Endothelial cell (in vitro differentiated cells): ENCODE data around the gene POLR1A. TPM values are rescaled to one million over a fixed set of nuclear protein-coding genes. Genes with fewer than 3 reads are reported as not detected.

ENCODE experiments used
- DNase-seq: peaks from one replicate; pipeline ENCODE4 v3.0.0; 2021; ENCODE audit warnings: low spot score
- H3K27ac Mint-ChIP-seq: one replicate; pipeline ENCODE4 v1.8.0; 2021; ENCODE audit warnings: mixed read lengths, inconsistent platforms; ENCODE audit not compliant: unreplicated experiment
- H3K27me3 Mint-ChIP-seq: one replicate; pipeline ENCODE4 v1.8.0; 2021; ENCODE audit warnings: mild to moderate bottlenecking, moderate library complexity, mixed read lengths, inconsistent platforms; ENCODE audit not compliant: unreplicated experiment
- H3K36me3 Mint-ChIP-seq: one replicate; pipeline ENCODE4 v1.8.0; 2021; ENCODE audit warnings: mild to moderate bottlenecking, low read depth, mixed read lengths, inconsistent platforms; ENCODE audit not compliant: unreplicated experiment
- H3K4me1 Mint-ChIP-seq: one replicate; pipeline ENCODE4 v1.8.0; 2021; ENCODE audit warnings: mild to moderate bottlenecking, mixed read lengths, inconsistent platforms; ENCODE audit not compliant: unreplicated experiment
- H3K4me3 Mint-ChIP-seq: one replicate; pipeline ENCODE4 v1.8.0; 2021; ENCODE audit warnings: mild to moderate bottlenecking, mixed read lengths, inconsistent platforms; ENCODE audit not compliant: unreplicated experiment
- H3K9me3 Mint-ChIP-seq: one replicate; pipeline ENCODE4 v1.8.0; 2021; ENCODE audit warnings: mixed read lengths, inconsistent platforms; ENCODE audit not compliant: unreplicated experiment
- CTCF ChIP-seq: fragments of 200-600 bp; sonication (generic); IDR thresholded peaks from one replicate; pipeline ENCODE4 v1.5.0; 2021; ENCODE audit warnings: antibody characterized with exemption; ENCODE audit not compliant: unreplicated experiment
- total RNA-seq: library from RNA; stranded (reverse); fragmentation: NEBNext Ultra II Directional; extraction: Animal tissue kit (Norgen Biotek cat#: 25700); gene quantifications from one replicate; pipeline ENCODE4 v1.2.1, GENCODE V29; 2021; ENCODE audit not compliant: unreplicated experiment

POLR1A gene
- total RNA-seq, 1 donor from 2014 or later: 30.4 TPM

GRCh38 chr2:85989288-85989865, 116.3 kb downstream of the POLR1A start:
- peaks cover 4% of the 10 kb centered on the region for H3K36me3 Mint-ChIP-seq
- H3K27me3 Mint-ChIP-seq: no peaks in the 10 kb centered on the region
- no peak overlapping the region for H3K27ac Mint-ChIP-seq
- no peak overlapping the region for H3K4me3 Mint-ChIP-seq
- H3K9me3 Mint-ChIP-seq: no peaks in the 10 kb centered on the region
- DNase-seq: no peak
- H3K4me1 Mint-ChIP-seq: no peaks in the 10 kb centered on the region
- no peak for TF ChIP-seq CTCF

DNA sequence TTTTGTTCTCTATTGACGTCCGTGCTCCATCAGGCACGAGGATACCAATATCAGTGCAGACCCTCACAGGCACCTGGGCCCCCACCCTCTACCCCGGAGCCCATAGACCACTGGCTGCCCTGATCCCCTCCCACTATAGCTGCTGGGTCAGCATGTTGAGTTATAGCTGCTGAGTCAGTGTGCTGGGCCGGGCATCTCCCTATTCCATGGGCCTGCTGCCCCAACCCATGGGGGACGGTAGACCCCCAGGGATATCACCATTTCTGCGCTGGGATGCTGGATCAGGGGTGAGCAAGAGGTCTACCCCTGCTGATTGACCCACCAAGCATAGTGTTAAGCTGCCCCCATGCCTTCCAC, 116.8 kb downstream of the POLR1A start:
- Mint-ChIP-seq H3K4me1 (no peaks in the 10 kb centered on the region), H3K27ac (no peak overlapping the region), H3K36me3 (peaks cover 4% of the 10 kb centered on the region), H3K9me3 (no peaks in the 10 kb centered on the region), H3K27me3 (no peaks in the 10 kb centered on the region), H3K4me3 (no peak overlapping the region)
- TF ChIP-seq CTCF: no peak
- DNase-seq: no peak

GRCh38 chr2:85988175-85988913, 117.3 kb downstream of the POLR1A start:
- Mint-ChIP-seq H3K4me1 (no peaks in the 10 kb centered on the region), H3K4me3 (no peak overlapping the region), H3K9me3 (no peaks in the 10 kb centered on the region), H3K27ac (no peak overlapping the region), H3K27me3 (no peaks in the 10 kb centered on the region), H3K36me3 (peaks cover 4% of the 10 kb centered on the region)
- no peak for DNase-seq
- no peak for TF ChIP-seq CTCF

GRCh38 chr2:85987266-85988174, 118.2 kb downstream of the POLR1A start:
- no peak for TF ChIP-seq CTCF
- H3K27ac Mint-ChIP-seq: no peak overlapping the region
- H3K9me3 Mint-ChIP-seq: no peaks in the 10 kb centered on the region
- DNase-seq: no peak
- no peaks in the 10 kb centered on the region for H3K4me1 Mint-ChIP-seq
- H3K27me3 Mint-ChIP-seq: no peaks in the 10 kb centered on the region
- no peak overlapping the region for H3K4me3 Mint-ChIP-seq
- peaks cover 4% of the 10 kb centered on the region for H3K36me3 Mint-ChIP-seq
